HG03064 (cell line): Measurements from ENCODE around the gene POLR2C.
"Not testable (repeated sequence)": the region's sequence is repeated elsewhere in the genome, so short reads cannot be mapped to it uniquely, and the experiment has no call there.

Experiments
- ATAC-seq: cut with Tn5 transposase; IDR thresholded peaks from one replicate; pipeline ENCODE4 v1.9.1; 2021; ENCODE audit warnings: low read depth; ENCODE audit not compliant: unreplicated experiment

POLR2C gene

GRCh38 chr16:57478396-57479204 lies 16.1 kb downstream of the POLR2C start:
- no peak for ATAC-seq

DNA sequence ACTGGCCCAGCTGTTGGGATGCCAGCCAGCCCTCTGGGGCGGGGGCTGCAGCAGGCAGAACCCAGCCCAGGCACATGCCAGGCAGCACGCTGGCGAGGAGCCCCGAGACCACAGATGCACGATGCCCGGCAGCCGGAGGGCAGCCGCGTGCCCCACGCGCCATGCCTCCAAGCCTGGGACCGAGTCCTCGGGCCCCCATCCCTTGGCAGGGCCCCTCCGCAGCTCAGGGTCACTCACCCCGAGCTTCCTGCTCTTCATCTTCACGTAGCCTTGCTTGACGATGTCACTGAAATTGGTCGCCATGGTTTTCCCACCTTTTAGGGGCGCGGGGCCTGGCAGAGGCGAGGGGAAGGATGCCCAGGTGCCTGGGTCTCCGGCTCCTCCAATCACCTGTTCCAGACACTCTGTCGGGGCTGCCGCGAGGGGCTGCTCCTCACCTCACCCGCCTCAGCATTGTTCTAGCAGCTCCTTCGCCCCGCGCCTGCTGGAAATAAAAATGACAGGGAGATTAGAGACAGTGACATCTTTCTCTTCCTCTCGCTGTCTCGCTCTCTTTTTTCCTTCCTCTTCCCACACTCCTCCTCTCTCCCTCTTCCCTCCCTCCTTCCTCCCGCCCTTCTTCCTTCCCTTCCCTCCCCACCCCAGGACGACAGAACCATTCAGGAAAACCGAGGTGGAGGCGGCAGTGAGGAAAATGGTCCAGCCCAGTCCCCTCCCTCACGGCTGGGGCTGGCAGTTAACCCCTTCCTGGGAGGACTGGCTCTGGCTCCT lies 16.9 kb downstream of the POLR2C start:
- ATAC-seq, result no peak

GRCh38 chr16:57479976-57480753 lies 17.7 kb downstream of the POLR2C start:
- no peak for ATAC-seq

DNA sequence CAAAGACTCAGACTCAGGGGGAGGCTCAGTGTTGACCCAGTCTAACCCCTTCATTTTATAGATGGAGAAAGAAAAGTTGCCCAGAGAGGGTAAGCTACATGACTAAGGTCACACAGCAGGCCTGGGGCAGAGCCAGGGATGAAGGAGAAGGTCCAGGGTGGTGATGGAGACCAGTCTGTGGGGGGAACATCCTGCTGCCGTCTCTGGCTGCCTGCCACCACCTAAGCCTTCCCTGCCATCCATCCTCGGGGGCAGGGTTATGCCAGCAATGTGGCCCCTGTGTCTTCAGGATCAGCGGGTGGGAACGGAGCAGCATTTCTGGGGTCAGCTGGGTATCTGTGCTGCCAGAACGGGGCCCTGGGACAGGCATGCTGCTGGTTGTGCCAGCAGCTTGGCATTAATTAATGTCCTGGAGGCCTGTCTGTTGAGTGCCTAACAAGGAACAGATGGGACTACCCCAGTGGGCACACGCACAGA lies 18.3 kb downstream of the POLR2C start:
- no peak for ATAC-seq

DNA sequence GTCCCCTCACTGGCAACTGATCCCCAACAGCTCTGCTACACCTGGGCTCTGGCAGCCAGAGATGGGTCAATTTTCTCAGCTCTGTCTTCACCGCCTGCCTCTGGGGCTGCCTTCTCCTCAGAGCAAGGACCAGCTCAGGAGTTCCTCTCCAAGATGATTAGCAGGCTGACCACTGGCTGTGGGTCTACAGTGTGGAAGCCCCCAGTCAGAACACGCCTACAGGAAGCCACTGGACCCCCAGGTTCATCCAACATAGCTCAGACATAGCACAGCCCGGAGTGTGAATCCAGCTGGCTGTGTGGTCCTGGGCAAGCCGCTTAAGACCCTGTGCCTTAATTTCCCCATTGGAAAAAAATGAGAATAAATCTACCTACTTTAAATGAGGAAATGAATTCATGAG lies 18.9 kb downstream of the POLR2C start:
- no peak for ATAC-seq

- ATAC-seq, result no peak
Measured at GRCh38 chr16:57482845-57483545, 20.5 kb downstream of the POLR2C start.

- ATAC-seq, result no peak
Measured at GRCh38 chr16:57483725-57484514, 21.4 kb downstream of the POLR2C start.

- no peak for ATAC-seq
Measured at GRCh38 chr16:57484515-57485005, 22.1 kb downstream of the POLR2C start.

DNA sequence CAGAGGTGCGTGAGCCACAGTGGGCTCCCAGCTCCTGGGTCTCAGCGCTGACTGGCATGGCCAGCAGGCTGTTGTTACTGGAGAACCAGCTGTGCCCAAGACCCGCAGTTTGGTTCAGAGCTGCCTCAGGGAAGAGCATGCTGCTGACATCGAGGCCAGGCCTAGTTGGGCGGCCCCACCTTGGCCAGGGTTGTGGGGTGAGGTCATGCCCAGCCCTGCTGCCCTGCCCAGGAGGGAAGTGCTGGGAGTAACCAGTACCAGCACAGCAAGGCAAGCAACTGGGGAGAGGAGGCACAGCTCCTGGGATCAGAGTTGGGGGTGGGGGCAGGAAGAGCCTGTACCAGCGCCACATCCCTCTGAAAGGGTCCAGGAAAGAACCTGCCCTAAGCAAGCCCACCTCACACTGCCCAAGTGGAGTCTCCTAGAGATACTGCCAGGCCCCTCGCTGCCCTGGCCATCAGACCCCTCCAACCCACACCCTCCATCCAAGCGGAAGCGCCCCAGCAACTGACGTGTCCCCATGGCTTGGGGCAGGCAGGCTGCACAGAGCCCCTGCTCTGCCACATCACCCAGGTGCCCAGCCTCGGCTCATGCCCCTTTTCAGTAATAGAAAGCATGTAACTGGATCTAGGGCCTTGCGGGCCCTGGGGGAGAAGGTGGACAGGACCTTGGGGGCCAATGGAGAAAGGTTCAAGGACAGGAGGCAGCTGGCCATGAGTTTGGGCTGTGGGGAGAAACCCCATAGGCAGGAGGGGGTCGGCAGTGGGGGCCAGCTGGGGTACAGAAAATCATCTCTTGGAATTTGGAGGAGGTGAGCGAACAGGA lies 22.8 kb downstream of the POLR2C start:
- no peak for ATAC-seq

- peak; percentile 80 for ATAC-seq
Measured at GRCh38 chr16:57485916-57486857, 23.7 kb downstream of the POLR2C start, which contains the start of gene DOK4. Gene DOK4, minus strand, starts transcription at chr16:57486493. Its CDS starts 6,986 bp downstream, at chr16:57479507.

DNA sequence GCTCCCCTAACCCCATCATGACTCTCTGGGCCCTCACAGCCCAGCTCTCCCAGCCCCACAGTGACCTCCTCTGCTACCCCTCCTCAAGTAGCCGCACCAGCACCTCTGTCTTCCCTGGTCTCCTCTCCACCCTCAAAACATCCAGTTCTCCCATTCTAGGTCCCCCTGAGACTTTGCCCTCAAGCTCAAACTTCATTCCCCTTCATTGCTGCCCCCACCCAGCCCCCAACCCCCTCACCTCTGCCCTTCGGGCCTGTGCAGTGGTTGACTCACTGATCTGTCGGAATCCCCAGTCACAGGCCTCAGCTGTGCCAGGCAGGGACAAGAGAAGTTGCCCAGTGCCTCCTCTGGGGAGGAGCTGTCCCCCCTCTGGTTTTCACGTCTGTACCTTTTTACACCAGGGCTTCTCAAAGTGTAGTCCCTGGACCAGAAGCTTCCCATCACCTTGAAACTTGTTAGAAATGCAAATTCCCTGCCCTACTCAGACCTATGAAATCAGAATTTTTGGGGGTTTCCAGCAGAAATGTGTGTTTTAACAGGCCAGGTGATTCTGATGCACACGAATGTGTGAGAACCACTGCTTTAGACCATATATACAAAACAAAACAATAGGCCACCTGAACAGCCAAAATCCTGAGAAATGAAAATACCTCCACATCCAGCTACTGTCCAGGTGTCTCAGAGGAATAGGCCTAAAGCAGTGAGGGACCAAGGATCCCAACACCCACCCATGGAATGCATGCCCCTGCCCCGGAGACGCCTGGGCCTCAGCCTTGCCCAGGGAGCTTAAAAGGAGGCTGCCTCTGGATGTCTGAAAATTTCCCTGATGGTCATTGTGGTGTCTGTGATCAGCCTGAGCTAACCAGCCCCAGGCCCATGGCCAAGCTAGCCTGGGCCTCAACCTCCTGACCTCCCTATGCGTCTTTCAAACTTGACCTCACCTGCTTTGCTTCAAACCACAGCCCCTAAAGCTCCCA lies 24.7 kb downstream of the POLR2C start:
- no peak for ATAC-seq

DNA sequence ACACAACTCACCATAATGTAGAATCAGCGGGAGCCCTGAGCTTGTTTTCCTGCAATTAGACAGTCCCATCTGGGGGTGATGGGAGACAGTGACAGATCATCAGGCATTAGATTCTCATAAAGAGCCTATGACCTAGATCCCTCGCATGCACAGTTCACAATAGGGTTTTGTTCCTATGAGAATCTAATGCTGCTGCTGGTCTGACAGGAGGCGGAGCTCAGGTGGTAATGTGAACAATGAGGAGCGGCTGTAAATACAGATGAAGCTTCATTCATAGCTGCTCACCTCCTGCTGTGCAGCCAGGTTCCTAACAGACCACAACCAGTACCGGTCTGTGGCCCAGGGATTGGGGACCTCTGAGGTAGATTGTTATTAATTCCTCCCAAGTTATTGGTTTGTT lies 26.8 kb downstream of the POLR2C start:
- no peak for ATAC-seq

DNA sequence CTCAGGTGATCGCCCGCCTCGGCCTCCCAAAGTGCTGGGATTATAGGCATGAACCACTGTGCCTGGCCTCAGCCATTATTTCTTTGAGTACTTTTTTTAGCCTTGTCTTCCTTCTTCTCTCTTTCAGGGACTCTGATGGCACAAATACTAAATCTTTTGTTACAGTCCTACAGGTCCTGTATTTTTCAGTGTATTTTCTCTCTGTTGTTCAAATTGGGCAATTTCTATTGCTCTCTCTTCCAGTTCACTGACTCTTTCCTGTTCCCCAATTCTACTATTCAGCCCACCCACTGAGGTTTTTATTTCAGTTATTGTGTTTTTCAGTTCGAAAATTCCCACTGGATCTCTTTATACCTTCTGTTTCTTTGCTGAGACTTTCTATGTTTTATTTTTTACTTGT lies 31.3 kb downstream of the POLR2C start:
- no peak for ATAC-seq

DNA sequence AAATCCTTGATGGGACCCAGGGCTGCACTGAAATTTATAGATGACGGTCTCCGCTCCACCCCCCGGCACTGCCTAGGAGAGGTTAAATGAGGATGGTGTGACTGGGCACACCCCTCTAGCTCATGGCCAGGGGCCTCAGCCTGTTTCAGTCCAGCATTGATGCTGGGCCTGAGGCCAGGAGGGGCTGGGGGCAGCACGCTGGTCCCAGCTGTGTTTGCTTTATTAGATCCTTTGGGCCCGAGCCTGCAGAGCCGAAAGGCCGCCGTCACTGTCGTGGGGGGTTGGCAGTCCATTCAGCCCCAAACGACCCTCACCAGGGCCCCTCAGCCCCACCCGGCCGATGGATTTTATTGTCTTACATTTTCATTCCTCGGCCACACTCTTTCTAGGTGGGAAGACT lies 34.6 kb downstream of the POLR2C start:
- no peak for ATAC-seq

- no peak for ATAC-seq
Measured at GRCh38 chr16:57498031-57498430, 35.6 kb downstream of the POLR2C start.

GRCh38 chr16:57499941-57500340 lies 37.5 kb downstream of the POLR2C start:
- ATAC-seq, result not testable (repeated sequence)
